Measurements from ENCODE around the gene CCDC7. TPM values are rescaled to one million over a fixed set of nuclear protein-coding genes. Genes with fewer than 3 reads are reported as not detected.

Gene CCDC7
- total RNA-seq, 1 donor from 2014 or later, result 9.5 TPM

GRCh38 chr10:32618482-32618881 lies 172.5 kb downstream of the CCDC7 start:
- H3K4me3 Mint-ChIP-seq (ENCODE audit: low read depth), result no peak overlapping the region
- H3K27ac Mint-ChIP-seq, result no peak overlapping the region
- no peak for DNase-seq (ENCODE audit: low spot score, unreplicated experiment)
- H3K36me3 Mint-ChIP-seq (ENCODE audit: insufficient read depth), result no peaks in the 10 kb centered on the region
- no peaks in the 10 kb centered on the region for H3K4me1 Mint-ChIP-seq (ENCODE audit: low read depth)
- no peak for TF ChIP-seq CTCF (IDR thresholded peaks at IDR 0.05; ENCODE audit: unreplicated experiment)
- H3K9me3 Mint-ChIP-seq (ENCODE audit: low read depth), result peaks cover 10% of the 10 kb centered on the region
- no peaks in the 10 kb centered on the region for H3K27me3 Mint-ChIP-seq

GRCh38 chr10:32621969-32622368 lies 176.0 kb downstream of the CCDC7 start:
- Mint-ChIP-seq H3K4me3 (ENCODE audit: low read depth) (no peak overlapping the region), H3K4me1 (ENCODE audit: low read depth) (no peaks in the 10 kb centered on the region), H3K36me3 (ENCODE audit: insufficient read depth) (no peaks in the 10 kb centered on the region), H3K9me3 (ENCODE audit: low read depth) (peaks cover 9% of the 10 kb centered on the region), H3K27me3 (no peaks in the 10 kb centered on the region), H3K27ac (no peak overlapping the region)
- no peak for TF ChIP-seq CTCF (IDR thresholded peaks at IDR 0.05; ENCODE audit: unreplicated experiment)
- no peak for DNase-seq (ENCODE audit: low spot score, unreplicated experiment)

- no peak for DNase-seq (ENCODE audit: low spot score, unreplicated experiment)
- H3K4me3 Mint-ChIP-seq (ENCODE audit: low read depth), result no peak overlapping the region
- TF ChIP-seq CTCF (IDR thresholded peaks at IDR 0.05; ENCODE audit: unreplicated experiment), result no peak
- no peaks in the 10 kb centered on the region for H3K27me3 Mint-ChIP-seq
- peaks cover 11% of the 10 kb centered on the region for H3K9me3 Mint-ChIP-seq (ENCODE audit: low read depth)
- no peaks in the 10 kb centered on the region for H3K36me3 Mint-ChIP-seq (ENCODE audit: insufficient read depth)
- H3K4me1 Mint-ChIP-seq (ENCODE audit: low read depth), result no peaks in the 10 kb centered on the region
- no peak overlapping the region for H3K27ac Mint-ChIP-seq
Observed at GRCh38 chr10:32622409-32622808, 176.5 kb downstream of the CCDC7 start.

- Mint-ChIP-seq H3K9me3 (ENCODE audit: low read depth) (peaks cover 14% of the 10 kb centered on the region), H3K27me3 (no peaks in the 10 kb centered on the region), H3K27ac (no peak overlapping the region), H3K36me3 (ENCODE audit: insufficient read depth) (no peaks in the 10 kb centered on the region), H3K4me1 (ENCODE audit: low read depth) (no peaks in the 10 kb centered on the region), H3K4me3 (ENCODE audit: low read depth) (no peak overlapping the region)
- no peak for TF ChIP-seq CTCF (IDR thresholded peaks at IDR 0.05; ENCODE audit: unreplicated experiment)
- DNase-seq (ENCODE audit: low spot score, unreplicated experiment), result no peak
Observed at GRCh38 chr10:32627183-32627582, 181.2 kb downstream of the CCDC7 start.

- Mint-ChIP-seq H3K36me3 (ENCODE audit: insufficient read depth) (no peaks in the 10 kb centered on the region), H3K4me3 (ENCODE audit: low read depth) (no peak overlapping the region), H3K27ac (no peak overlapping the region), H3K4me1 (ENCODE audit: low read depth) (no peaks in the 10 kb centered on the region), H3K27me3 (no peaks in the 10 kb centered on the region), H3K9me3 (ENCODE audit: low read depth) (peaks cover 14% of the 10 kb centered on the region)
- DNase-seq (ENCODE audit: low spot score, unreplicated experiment), result no peak
- TF ChIP-seq CTCF (IDR thresholded peaks at IDR 0.05; ENCODE audit: unreplicated experiment), result no peak
Observed at GRCh38 chr10:32629910-32630309, 184.0 kb downstream of the CCDC7 start.
